ENCODE results near the gene CUL4A.
A peak's percentile ranks its signal among the peaks of the same experiment; 100 is the strongest.

The CUL4A gene

DNA sequence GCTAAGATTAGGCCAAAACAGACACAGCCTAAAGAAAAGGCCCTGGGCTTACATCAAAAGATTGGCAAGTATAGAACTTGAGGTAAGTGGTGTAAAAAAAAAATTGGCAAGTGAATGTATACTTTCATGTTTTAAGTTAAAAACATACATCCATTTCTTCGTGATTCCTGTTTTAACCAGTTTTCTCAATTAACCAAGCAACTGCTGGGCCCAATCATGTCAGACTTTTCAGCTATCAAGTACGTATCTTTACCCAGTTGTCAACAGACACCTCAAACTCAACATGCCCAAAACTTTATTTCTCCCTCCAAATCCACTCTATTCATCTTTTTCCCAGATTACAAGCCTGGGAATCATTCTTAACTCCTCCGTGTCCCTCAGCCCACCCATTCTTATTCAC, 2.0 kb upstream of the CUL4A start:
- no peaks in the 10 kb centered on the region for H3K9me3 ChIP-seq
- peak overlapping the region; percentile 79 to 87 for H3K4me3 ChIP-seq (ENCODE audit: low read depth in 1 of 2, low read length in 1 of 2)
- H3K4me1 ChIP-seq (ENCODE audit: control insufficient read depth in 1 of 2, insufficient read depth in 1 of 2, low read depth in 1 of 2, low read length in 1 of 2) = peaks cover 16 to 21% of the 10 kb centered on the region in 2 experiments
- H3K36me3 ChIP-seq = no peaks in the 10 kb centered on the region
- H3K27ac ChIP-seq = peak overlapping the region; percentile 91
- no peaks in the 10 kb centered on the region for H3K27me3 ChIP-seq
- TF ChIP-seq, protein P1, sequence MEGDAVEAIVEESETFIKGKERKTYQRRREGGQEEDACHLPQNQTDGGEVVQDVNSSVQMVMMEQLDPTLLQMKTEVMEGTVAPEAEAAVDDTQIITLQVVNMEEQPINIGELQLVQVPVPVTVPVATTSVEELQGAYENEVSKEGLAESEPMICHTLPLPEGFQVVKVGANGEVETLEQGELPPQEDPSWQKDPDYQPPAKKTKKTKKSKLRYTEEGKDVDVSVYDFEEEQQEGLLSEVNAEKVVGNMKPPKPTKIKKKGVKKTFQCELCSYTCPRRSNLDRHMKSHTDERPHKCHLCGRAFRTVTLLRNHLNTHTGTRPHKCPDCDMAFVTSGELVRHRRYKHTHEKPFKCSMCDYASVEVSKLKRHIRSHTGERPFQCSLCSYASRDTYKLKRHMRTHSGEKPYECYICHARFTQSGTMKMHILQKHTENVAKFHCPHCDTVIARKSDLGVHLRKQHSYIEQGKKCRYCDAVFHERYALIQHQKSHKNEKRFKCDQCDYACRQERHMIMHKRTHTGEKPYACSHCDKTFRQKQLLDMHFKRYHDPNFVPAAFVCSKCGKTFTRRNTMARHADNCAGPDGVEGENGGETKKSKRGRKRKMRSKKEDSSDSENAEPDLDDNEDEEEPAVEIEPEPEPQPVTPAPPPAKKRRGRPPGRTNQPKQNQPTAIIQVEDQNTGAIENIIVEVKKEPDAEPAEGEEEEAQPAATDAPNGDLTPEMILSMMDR (IDR thresholded peaks at IDR 0.05) = no peak

DNA sequence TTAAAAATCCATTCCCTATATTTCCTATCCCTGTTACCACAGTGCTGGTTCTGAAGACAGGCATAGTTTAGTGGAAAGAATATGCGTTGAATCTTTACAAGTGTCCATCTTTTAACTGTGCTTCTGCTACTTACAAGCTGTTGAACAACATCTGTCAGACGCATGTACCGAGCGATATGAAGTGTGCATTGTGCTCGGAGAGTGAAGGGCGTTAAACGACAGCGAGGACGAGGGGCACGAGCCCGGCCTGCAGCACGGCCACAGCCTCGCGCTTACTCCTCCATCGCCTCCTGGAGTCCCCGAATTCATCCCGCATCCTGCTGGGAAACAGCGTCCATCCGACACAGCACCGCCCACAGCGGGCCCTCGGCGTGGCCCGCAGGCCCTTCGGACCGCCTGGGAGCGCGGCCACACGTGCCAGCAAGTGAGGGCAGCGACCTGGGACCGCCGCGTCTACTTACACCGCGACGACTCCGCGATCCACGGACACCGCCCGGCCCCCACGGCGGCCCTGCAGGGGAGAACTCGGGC, 1.5 kb upstream of the CUL4A start:
- Histone ChIP-seq H3K27ac (peak overlapping the region; percentile 91), H3K4me1 (ENCODE audit: control insufficient read depth in 1 of 2, insufficient read depth in 1 of 2, low read depth in 1 of 2, low read length in 1 of 2) (peaks cover 16 to 21% of the 10 kb centered on the region in 2 experiments), H3K9me3 (no peaks in the 10 kb centered on the region), H3K36me3 (no peaks in the 10 kb centered on the region), H3K4me3 (ENCODE audit: low read depth in 1 of 2, low read length in 1 of 2) (peak overlapping the region; percentile 79 to 87), H3K27me3 (no peaks in the 10 kb centered on the region)
- TF ChIP-seq, protein P1 (IDR thresholded peaks at IDR 0.05) = no peak

DNA sequence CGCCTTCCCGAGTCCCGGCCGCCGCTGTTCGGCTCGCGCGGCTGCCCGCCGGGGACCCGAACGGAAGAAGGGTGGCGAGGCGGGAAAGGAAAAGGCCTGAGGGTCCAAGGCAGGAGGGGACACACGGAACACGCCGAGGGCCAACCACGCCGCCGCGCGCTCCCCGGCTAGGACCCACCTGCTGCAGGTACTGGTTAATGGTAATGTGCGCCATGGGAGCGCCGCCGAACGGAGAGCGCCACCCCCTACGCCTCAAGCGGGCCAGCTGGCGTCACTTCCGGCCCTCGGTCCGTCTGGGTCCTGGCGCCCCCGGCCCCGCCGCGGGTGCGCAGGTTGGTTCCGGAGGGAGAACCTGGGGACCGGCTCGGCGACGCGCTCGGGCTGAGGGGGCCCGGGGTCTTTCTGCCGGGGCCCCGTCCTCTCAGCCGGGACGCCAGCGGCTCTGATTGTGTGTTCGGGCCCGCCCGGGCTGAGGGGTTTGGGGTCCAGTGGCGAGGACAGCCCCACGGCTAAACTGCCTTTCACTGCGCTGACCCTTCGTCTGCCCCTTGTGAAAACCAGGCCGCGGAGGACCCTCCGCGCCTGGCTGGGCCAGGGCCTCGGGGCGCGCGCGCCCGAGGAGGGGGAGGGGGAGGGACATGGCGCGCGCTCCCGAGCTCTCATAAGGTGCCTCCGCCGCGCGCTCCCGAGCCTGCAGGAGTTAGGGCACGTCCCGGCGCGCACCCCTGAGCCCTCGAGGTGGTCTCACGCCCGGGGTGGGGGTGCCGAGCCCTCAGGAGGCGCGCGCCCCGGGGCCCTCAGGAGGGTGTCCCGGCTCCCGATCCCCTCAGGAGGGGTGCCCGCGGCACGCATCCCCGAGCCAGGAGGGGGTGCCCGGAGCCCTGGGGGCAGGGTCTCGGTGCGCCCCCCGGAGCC, 735 bp upstream of the CUL4A start, which contains the start of gene PCID2:
PCID2 (minus strand) TSS at position 249 of the 915 bp plus-strand sequence; CDS start at position 214, 35 bp downstream.
- TF ChIP-seq, protein P1 (IDR thresholded peaks at IDR 0.05) = peak; percentile 33
- Histone ChIP-seq H3K36me3 (no peaks in the 10 kb centered on the region), H3K27ac (peak within 1 kb of the TSS; percentile 91), H3K4me1 (ENCODE audit: control insufficient read depth in 1 of 2, insufficient read depth in 1 of 2, low read depth in 1 of 2, low read length in 1 of 2) (peaks cover 16 to 21% of the 10 kb centered on the region in 2 experiments), H3K9me3 (no peaks in the 10 kb centered on the region), H3K27me3 (no peaks in the 10 kb centered on the region), H3K4me3 (ENCODE audit: low read depth in 1 of 2, low read length in 1 of 2) (peak within 1 kb of the TSS; percentile 79 to 87)

GRCh38 chr13:113209759-113210421, 477 bp downstream of the CUL4A start:
- Histone ChIP-seq H3K4me3 (ENCODE audit: low read depth in 1 of 2, low read length in 1 of 2) (peak overlapping the region; percentile 79 to 87), H3K9me3 (no peaks in the 10 kb centered on the region), H3K36me3 (no peaks in the 10 kb centered on the region), H3K27me3 (no peaks in the 10 kb centered on the region), H3K4me1 (ENCODE audit: control insufficient read depth in 1 of 2, insufficient read depth in 1 of 2, low read depth in 1 of 2, low read length in 1 of 2) (peaks cover 16 to 21% of the 10 kb centered on the region in 2 experiments), H3K27ac (peak overlapping the region; percentile 91)
- TF ChIP-seq, protein P1 (IDR thresholded peaks at IDR 0.05) = no peak

GRCh38 chr13:113210833-113211232, 1.4 kb downstream of the CUL4A start:
- Histone ChIP-seq H3K27ac (no peak overlapping the region), H3K4me3 (ENCODE audit: low read depth in 1 of 2, low read length in 1 of 2) (no peak overlapping the region), H3K27me3 (no peaks in the 10 kb centered on the region), H3K9me3 (no peaks in the 10 kb centered on the region), H3K4me1 (ENCODE audit: control insufficient read depth in 1 of 2, insufficient read depth in 1 of 2, low read depth in 1 of 2, low read length in 1 of 2) (peaks cover 16 to 21% of the 10 kb centered on the region in 2 experiments), H3K36me3 (no peaks in the 10 kb centered on the region)
- TF ChIP-seq, protein P1 (IDR thresholded peaks at IDR 0.05) = no peak

Data from neutrophil (primary cell).